Immature natural killer cell (primary cell): ENCODE results near the gene RPAIN. TPM values are rescaled to one million over a fixed set of nuclear protein-coding genes. Genes with fewer than 3 reads are reported as not detected.

ENCODE experiments used
- DNase-seq, 3 donors: peaks; one replicate each; pipeline ENCODE4 v3.0.0; 2022; ENCODE audit warnings: mixed read lengths in 1 of 3
- H3K27ac Mint-ChIP-seq, 6 donors: one replicate each; pipeline ENCODE4 v1.8.0; 2020; ENCODE audit warnings: mixed read lengths in 6 of 6, mild to moderate bottlenecking in 5 of 6, inconsistent platforms in 4 of 6, moderate library complexity in 3 of 6
- H3K27me3 Mint-ChIP-seq, 3 donors: one replicate each; pipeline ENCODE4 v1.8.0; 2020 to 2021; ENCODE audit warnings: low read depth in 3 of 3, mild to moderate bottlenecking in 3 of 3, mixed read lengths in 3 of 3, moderate library complexity in 3 of 3, inconsistent platforms in 1 of 3
- H3K36me3 Mint-ChIP-seq, 3 donors: one replicate each; pipeline ENCODE4 v1.8.0; 2020; ENCODE audit warnings: mixed read lengths in 3 of 3, inconsistent platforms in 2 of 3, mild to moderate bottlenecking in 2 of 3
- H3K4me1 Mint-ChIP-seq, 2 donors: one replicate each; pipeline ENCODE4 v1.8.0; 2020; ENCODE audit warnings: inconsistent platforms in 2 of 2, mild to moderate bottlenecking in 2 of 2, mixed read lengths in 2 of 2, moderate library complexity in 1 of 2
- H3K4me3 Mint-ChIP-seq, 5 donors: one replicate each; pipeline ENCODE4 v1.8.0; 2020; ENCODE audit warnings: mild to moderate bottlenecking in 5 of 5, mixed read lengths in 5 of 5, inconsistent platforms in 3 of 5, moderate library complexity in 3 of 5
- H3K9me3 Mint-ChIP-seq, 6 donors: one replicate each; pipeline ENCODE4 v1.8.0; 2020; ENCODE audit warnings: mild to moderate bottlenecking in 6 of 6, mixed read lengths in 6 of 6, inconsistent platforms in 4 of 6, moderate library complexity in 3 of 6
- polyA plus RNA-seq, 3 donors: library from polyadenylated mRNA; unstranded; fragments of 300-500 nt; fragmentation: Illumina TruSeq; gene quantifications; one replicate each; pipeline ENCODE4 v1.2.3, GENCODE V29; 2021

Gene RPAIN
- polyA plus RNA-seq, 3 donors from 2014 or later: 21.4 to 32.7 (median 22.5) TPM

- peaks cover 27 to 33% (median 32%) of the 10 kb centered on the region in 3 donors for H3K36me3 Mint-ChIP-seq
- H3K9me3 Mint-ChIP-seq: no peaks in the 10 kb centered on the region
- H3K4me3 Mint-ChIP-seq: no peak overlapping the region
- DNase-seq: no peak
- peaks cover 0 to 3% (median 2%) of the 10 kb centered on the region in 3 donors for H3K27me3 Mint-ChIP-seq
- peaks cover 17 to 58% of the 10 kb centered on the region in 2 donors for H3K4me1 Mint-ChIP-seq
- H3K27ac Mint-ChIP-seq: no peak overlapping the region
Observed at GRCh38 chr17:5478992-5479391, 59.0 kb downstream of the RPAIN start.

- DNase-seq: no peak
- Mint-ChIP-seq H3K9me3 (no peaks in the 10 kb centered on the region), H3K36me3 (peaks cover 19 to 30% (median 30%) of the 10 kb centered on the region in 3 donors), H3K4me3 (no peak overlapping the region), H3K4me1 (peaks cover 35 to 76% of the 10 kb centered on the region in 2 donors), H3K27ac (no peak overlapping the region), H3K27me3 (peaks cover 1 to 7% (median 6%) of the 10 kb centered on the region in 3 donors)
Observed at GRCh38 chr17:5480962-5481361, 61.0 kb downstream of the RPAIN start.

GRCh38 chr17:5481451-5481850 lies 61.5 kb downstream of the RPAIN start:
- DNase-seq: no peak
- Mint-ChIP-seq H3K36me3 (peaks cover 16 to 30% (median 30%) of the 10 kb centered on the region in 3 donors), H3K27ac (no peak overlapping the region), H3K27me3 (peaks cover 6 to 12% (median 10%) of the 10 kb centered on the region in 3 donors), H3K4me3 (no peak overlapping the region), H3K4me1 (peaks cover 37 to 74% of the 10 kb centered on the region in 2 donors), H3K9me3 (no peaks in the 10 kb centered on the region)

Other genes starting within 250 kb of the RPAIN start
- 1 to 10 TPM in 1 of 3 donors, under 1 TPM in 1, not detected in 1; 0.54 to 2.1 TPM for gene ZNF594, start 228.3 kb upstream of the RPAIN start, polyA plus RNA-seq
- 1 to 10 TPM; 5.9 to 7.3 (median 6.5) TPM for gene SCIMP, start 185.3 kb upstream of the RPAIN start, polyA plus RNA-seq
- gene RABEP1, start 137.9 kb upstream of the RPAIN start, polyA plus RNA-seq: 10 to 100 TPM; 21.7 to 43.8 (median 27.8) TPM
- gene NUP88, start 520 bp upstream of the RPAIN start, polyA plus RNA-seq: 10 to 100 TPM; 73.7 to 93.1 (median 77.7) TPM
- 100 to 1,000 TPM; 187 to 305 (median 226) TPM for gene C1QBP, start 19.0 kb downstream of the RPAIN start, polyA plus RNA-seq
- gene DHX33, start 48.8 kb downstream of the RPAIN start, polyA plus RNA-seq: 1 to 10 TPM in 1 of 3 donors, under 1 TPM in 2; 0.15 to 1.4 (median 0.81) TPM
- gene DERL2, start 66.0 kb downstream of the RPAIN start, polyA plus RNA-seq: 100 to 1,000 TPM; 101 to 111 (median 108) TPM
- gene MIS12, start 66.4 kb downstream of the RPAIN start, polyA plus RNA-seq: 10 to 100 TPM; 20.8 to 32.6 (median 24.1) TPM
- 10 to 100 TPM in 2 of 3 donors, 1 to 10 TPM in 1; 7.9 to 31.7 (median 10.5) TPM for gene NLRP1, start 164.3 kb downstream of the RPAIN start, polyA plus RNA-seq